GM21619 (cell line): ENCODE measurements around the gene MIOS.
"Not testable (repeated sequence)": the region's sequence is repeated elsewhere in the genome, so short reads cannot be mapped to it uniquely, and the experiment has no call there.

Experiments used
- ATAC-seq: cut with Tn5 transposase; IDR thresholded peaks from one replicate; pipeline ENCODE4 v1.9.1; 2021; ENCODE audit not compliant: unreplicated experiment

Gene MIOS

GRCh38 chr7:7641129-7641663 lies 74.5 kb downstream of the MIOS start:
- ATAC-seq = peak; percentile 5

GRCh38 chr7:7642081-7642480 lies 75.4 kb downstream of the MIOS start:
- no peak for ATAC-seq

GRCh38 chr7:7647495-7648036 lies 80.9 kb downstream of the MIOS start:
- ATAC-seq = no peak

GRCh38 chr7:7650682-7651206 lies 84.1 kb downstream of the MIOS start:
- ATAC-seq = no peak

GRCh38 chr7:7651479-7651878 lies 84.8 kb downstream of the MIOS start:
- no peak for ATAC-seq

- ATAC-seq = no peak
These were observed 86.3 kb downstream of the MIOS start for GRCh38 chr7:7652798-7653540.

GRCh38 chr7:7653593-7654187 lies 87.0 kb downstream of the MIOS start:
- no peak for ATAC-seq

GRCh38 chr7:7654964-7655715 lies 88.5 kb downstream of the MIOS start:
- ATAC-seq = no peak

GRCh38 chr7:7656459-7656858 lies 89.8 kb downstream of the MIOS start:
- ATAC-seq = not testable (repeated sequence)
